Peyer's patch (tissue), 4 donors: ENCODE data around the gene VSTM4.

ENCODE experiments used
- CTCF ChIP-seq, 6 experiments: fragments of 450-650 bp in 4 of 6; fragments of 200-600 bp in 2 of 6; sonication (generic) in 1 of 6; IDR thresholded peaks; one replicate each; pipeline ENCODE4 v1.5.1; 2017 to 2019; ENCODE audit warnings: antibody characterized with exemption in 6 of 6, mild to moderate bottlenecking in 3 of 6, moderate library complexity in 1 of 6
- POLR2A ChIP-seq, 2 donors: fragments of 450-650 bp; IDR thresholded peaks; one replicate each; pipeline ENCODE4 v1.5.1; 2017; ENCODE audit warnings: antibody characterized with exemption in 2 of 2, mild to moderate bottlenecking in 2 of 2, moderate library complexity in 2 of 2

GRCh38 chr10:49028639-49029038, 86.7 kb downstream of the VSTM4 start:
- TF ChIP-seq POLR2A (IDR thresholded peaks at IDR 0.05) = no peak
- TF ChIP-seq CTCF (IDR thresholded peaks at IDR 0.05) = no peak
